Osteocyte (in vitro differentiated cells): ENCODE results near the gene OPCML. TPM values are rescaled to one million over a fixed set of nuclear protein-coding genes. Genes with fewer than 3 reads are reported as not detected.

Source experiments
- DNase-seq: peaks from one replicate; pipeline ENCODE4 v3.0.0; 2021; ENCODE audit warnings: mixed read lengths; ENCODE audit not compliant: unreplicated experiment; ENCODE audit errors: extremely low spot score
- H3K27ac Mint-ChIP-seq: one replicate; pipeline ENCODE4 v1.8.0; 2021; ENCODE audit warnings: mild to moderate bottlenecking, mixed read lengths; ENCODE audit not compliant: unreplicated experiment
- H3K27me3 Mint-ChIP-seq: one replicate; pipeline ENCODE4 v1.8.0; 2021; ENCODE audit warnings: mixed read lengths; ENCODE audit not compliant: unreplicated experiment
- H3K36me3 Mint-ChIP-seq: one replicate; pipeline ENCODE4 v1.8.0; 2021; ENCODE audit warnings: mixed read lengths; ENCODE audit not compliant: unreplicated experiment
- H3K4me1 Mint-ChIP-seq: one replicate; pipeline ENCODE4 v1.8.0; 2021; ENCODE audit warnings: mixed read lengths; ENCODE audit not compliant: unreplicated experiment
- H3K4me3 Mint-ChIP-seq: one replicate; pipeline ENCODE4 v1.8.0; 2021; ENCODE audit warnings: mild to moderate bottlenecking, moderate library complexity, mixed read lengths; ENCODE audit not compliant: unreplicated experiment
- H3K9me3 Mint-ChIP-seq: one replicate; pipeline ENCODE4 v1.8.0; 2021; ENCODE audit warnings: mixed read lengths; ENCODE audit not compliant: unreplicated experiment
- total RNA-seq: library from RNA; stranded (reverse); gene quantifications from 2 replicates; pipeline ENCODE4 v1.2.1, GENCODE V29; 2021
- TF ChIP-seq, protein P1 (sequence below): fragments of 200-600 bp; sonication (generic); IDR thresholded peaks from 2 replicates; pipeline ENCODE4 v1.5.0; 2021; ENCODE audit warnings: antibody characterized with exemption, mild to moderate bottlenecking, moderate library complexity

Gene OPCML
- total RNA-seq, 1 donor from 2014 or later = 0.11 TPM

DNA sequence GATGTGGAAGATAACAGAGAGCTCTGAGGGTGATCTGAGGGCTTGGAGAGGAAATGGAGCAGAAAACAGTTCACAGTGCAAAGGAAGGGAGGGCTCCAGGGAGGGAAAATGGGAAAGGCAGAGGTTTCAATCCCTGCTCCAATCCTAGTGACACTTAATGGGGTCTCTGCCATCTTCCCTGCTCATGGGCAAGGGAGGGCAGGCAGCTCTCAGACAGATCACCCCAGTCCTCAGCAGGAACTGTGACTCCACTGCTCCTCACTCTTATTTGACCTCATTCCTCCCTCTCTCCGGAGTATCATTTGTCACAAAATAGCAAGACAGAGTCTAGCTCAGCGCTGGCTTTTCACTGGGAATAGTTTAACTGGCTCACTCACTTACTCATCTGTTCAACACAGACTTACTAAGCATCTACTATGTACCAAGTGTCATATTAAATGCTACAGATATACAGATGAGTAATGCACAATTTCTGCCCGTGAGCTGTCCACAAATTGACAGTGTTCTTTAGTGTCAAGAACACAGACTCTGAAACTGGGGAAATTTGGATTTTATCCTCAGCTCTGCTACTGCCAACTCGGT, 817.4 kb downstream of the OPCML start:
- Mint-ChIP-seq H3K27ac (no peak overlapping the region), H3K4me1 (no peaks in the 10 kb centered on the region), H3K4me3 (no peak overlapping the region), H3K27me3 (no peaks in the 10 kb centered on the region), H3K9me3 (no peaks in the 10 kb centered on the region), H3K36me3 (no peaks in the 10 kb centered on the region)
- DNase-seq = no peak
- TF ChIP-seq, protein P1, sequence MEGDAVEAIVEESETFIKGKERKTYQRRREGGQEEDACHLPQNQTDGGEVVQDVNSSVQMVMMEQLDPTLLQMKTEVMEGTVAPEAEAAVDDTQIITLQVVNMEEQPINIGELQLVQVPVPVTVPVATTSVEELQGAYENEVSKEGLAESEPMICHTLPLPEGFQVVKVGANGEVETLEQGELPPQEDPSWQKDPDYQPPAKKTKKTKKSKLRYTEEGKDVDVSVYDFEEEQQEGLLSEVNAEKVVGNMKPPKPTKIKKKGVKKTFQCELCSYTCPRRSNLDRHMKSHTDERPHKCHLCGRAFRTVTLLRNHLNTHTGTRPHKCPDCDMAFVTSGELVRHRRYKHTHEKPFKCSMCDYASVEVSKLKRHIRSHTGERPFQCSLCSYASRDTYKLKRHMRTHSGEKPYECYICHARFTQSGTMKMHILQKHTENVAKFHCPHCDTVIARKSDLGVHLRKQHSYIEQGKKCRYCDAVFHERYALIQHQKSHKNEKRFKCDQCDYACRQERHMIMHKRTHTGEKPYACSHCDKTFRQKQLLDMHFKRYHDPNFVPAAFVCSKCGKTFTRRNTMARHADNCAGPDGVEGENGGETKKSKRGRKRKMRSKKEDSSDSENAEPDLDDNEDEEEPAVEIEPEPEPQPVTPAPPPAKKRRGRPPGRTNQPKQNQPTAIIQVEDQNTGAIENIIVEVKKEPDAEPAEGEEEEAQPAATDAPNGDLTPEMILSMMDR = no peak

DNA sequence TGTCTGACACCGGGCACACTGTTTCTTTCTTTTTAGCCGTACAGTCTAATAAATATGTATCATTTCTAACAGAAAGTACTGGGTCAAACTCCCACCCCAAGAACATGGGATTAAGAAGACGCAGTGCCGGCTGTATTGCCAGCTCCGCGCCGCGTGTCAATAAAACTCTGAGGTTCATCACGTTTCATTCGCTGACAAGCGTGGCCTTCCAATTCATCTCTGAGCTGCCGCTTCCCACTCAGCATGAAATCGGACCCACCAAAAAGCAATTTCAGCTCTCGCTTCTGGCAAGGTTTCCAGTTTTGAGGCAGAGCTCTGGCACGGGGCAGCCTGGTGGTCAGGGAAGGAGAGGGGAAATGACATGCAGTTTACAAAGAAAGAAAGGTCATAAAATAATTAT, 819.8 kb downstream of the OPCML start:
- DNase-seq = no peak
- H3K36me3 Mint-ChIP-seq = no peaks in the 10 kb centered on the region
- H3K4me3 Mint-ChIP-seq = no peak overlapping the region
- TF ChIP-seq, protein P1 = no peak
- no peaks in the 10 kb centered on the region for H3K27me3 Mint-ChIP-seq
- H3K4me1 Mint-ChIP-seq = no peaks in the 10 kb centered on the region
- no peak overlapping the region for H3K27ac Mint-ChIP-seq
- H3K9me3 Mint-ChIP-seq = no peaks in the 10 kb centered on the region

DNA sequence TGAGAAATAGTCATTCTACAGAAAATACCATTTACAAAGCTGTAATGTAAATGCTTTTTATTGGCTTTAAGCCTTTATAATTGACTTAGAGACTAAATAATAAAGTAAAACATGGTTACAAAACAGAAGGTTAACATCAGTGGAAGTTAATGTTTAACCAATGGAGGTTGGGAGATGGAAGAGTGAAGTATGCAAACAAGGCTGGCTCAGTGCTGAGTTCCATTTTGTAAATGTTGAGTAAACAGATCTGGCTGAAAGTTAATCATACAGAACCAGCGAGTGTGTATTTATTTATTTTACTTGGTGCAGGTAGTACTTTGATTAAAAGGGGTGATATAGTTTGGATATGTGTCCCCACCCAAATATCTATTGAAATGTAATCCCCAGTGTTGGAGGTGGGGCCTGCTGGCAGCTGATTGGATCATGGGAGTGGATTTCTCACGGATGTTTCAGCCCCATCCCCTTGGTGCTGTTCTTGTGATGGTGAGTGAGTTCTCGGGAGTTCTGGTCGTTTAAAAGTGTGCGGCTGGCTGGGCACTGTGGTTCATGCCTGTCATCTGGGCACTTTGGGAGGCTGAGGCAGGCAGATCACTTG, 827.4 kb downstream of the OPCML start:
- H3K4me3 Mint-ChIP-seq = no peak overlapping the region
- no peak overlapping the region for H3K27ac Mint-ChIP-seq
- TF ChIP-seq, protein P1 = no peak
- H3K4me1 Mint-ChIP-seq = no peaks in the 10 kb centered on the region
- H3K9me3 Mint-ChIP-seq = peaks cover 28% of the 10 kb centered on the region
- no peaks in the 10 kb centered on the region for H3K36me3 Mint-ChIP-seq
- DNase-seq = no peak
- no peaks in the 10 kb centered on the region for H3K27me3 Mint-ChIP-seq

DNA sequence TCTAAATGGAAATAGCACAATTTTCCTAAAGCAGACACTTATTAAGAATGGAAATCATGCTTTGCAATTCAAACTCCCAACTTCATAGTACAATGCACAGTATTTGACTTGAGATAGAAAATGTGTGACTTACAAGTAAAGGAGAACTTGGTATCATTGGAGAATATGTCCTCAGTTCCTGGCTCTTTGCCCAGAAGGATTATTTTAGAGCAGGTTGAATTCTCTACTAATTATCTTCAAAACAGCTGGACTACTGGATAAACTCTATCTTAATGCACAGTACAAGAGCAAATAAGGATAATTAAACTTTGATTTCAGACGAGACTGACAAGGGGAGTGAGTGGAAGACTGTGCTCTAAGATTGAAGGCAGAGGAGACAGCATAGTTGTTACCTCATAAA, 839.4 kb downstream of the OPCML start:
- H3K9me3 Mint-ChIP-seq = no peaks in the 10 kb centered on the region
- DNase-seq = no peak
- H3K4me3 Mint-ChIP-seq = no peak overlapping the region
- H3K36me3 Mint-ChIP-seq = no peaks in the 10 kb centered on the region
- TF ChIP-seq, protein P1 = no peak
- H3K4me1 Mint-ChIP-seq = peaks cover 12% of the 10 kb centered on the region
- no peak overlapping the region for H3K27ac Mint-ChIP-seq
- H3K27me3 Mint-ChIP-seq = no peaks in the 10 kb centered on the region

DNA sequence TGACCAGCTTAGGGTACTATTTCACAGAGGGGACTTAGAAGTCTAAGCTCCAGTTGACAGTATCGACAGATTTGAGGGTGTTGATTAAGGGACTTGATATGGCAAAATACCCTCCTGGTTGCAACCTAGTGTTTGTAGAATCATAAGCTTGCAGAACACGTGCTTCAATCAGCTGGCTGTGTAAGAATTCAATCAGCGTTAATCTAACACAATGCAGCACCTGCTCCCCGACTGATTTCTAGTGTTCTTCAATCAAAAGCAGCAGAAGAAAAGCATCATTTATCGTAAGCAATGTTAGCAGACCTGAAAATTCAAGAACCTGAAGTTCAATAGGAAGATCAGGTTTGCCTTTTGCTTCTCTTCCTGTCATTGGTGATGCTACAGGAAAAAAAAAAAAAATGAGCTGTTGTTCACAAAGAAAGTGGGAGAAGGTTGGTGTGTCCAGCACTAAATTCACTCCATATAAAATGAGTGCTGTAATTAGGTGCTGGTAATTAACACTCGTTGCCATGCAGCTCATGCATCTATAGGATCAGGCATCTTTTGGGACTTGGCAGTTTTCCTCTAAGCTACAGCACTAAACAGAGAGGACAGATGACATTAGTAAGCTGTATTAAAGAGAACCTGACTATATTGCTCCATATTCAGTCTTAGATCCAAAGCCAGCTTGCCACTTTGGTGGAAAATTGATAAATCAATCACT, 840.3 kb downstream of the OPCML start:
- TF ChIP-seq, protein P1 = no peak
- Mint-ChIP-seq H3K36me3 (no peaks in the 10 kb centered on the region), H3K9me3 (no peaks in the 10 kb centered on the region), H3K27me3 (no peaks in the 10 kb centered on the region), H3K27ac (no peak overlapping the region), H3K4me1 (peaks cover 19% of the 10 kb centered on the region), H3K4me3 (no peak overlapping the region)
- no peak for DNase-seq
